ENCODE measurements around the gene KAT2B. TPM values are rescaled to one million over a fixed set of nuclear protein-coding genes. Genes with fewer than 3 reads are reported as not detected.
A peak's percentile ranks its signal among the peaks of the same experiment; 100 is the strongest.

KAT2B gene
- total and polyA plus RNA-seq, 4 donors, result 9.3 to 42.6 (median 17.3) TPM

GRCh38 chr3:20185331-20185678, 145.1 kb downstream of the KAT2B start:
- WGBS, 2 donors, result 3 to 6% methylated on average over 12 of the region's 12 CpGs
- ATAC-seq (ENCODE audit: insufficient read depth, low FRiP score), result no peak
- H3K27ac ChIP-seq (ENCODE audit: low read depth in 1 of 2, low read length in 1 of 2), result no peak overlapping the region

GRCh38 chr3:20185679-20186599, 145.7 kb downstream of the KAT2B start, which contains the start of gene SGO1:
Gene SGO1 (minus strand): TSS chr3:20186206. CDS start chr3:20184027, 2,179 bp downstream.
- DNase-seq, result peak; percentile 98 to 99 (median 99)
- no peaks in the 10 kb centered on the region for H3K27me3 ChIP-seq (ENCODE audit: control insufficient read depth in 3 of 3, insufficient read depth in 3 of 3, low read length in 2 of 3)
- H3K9me3 ChIP-seq (ENCODE audit: control insufficient read depth in 4 of 4, insufficient read depth in 3 of 4, low read length in 3 of 4), result no peaks in the 10 kb centered on the region
- peak within 1 kb of the TSS; percentile 57 for H3K4me3 ChIP-seq
- TF ChIP-seq, protein P1, sequence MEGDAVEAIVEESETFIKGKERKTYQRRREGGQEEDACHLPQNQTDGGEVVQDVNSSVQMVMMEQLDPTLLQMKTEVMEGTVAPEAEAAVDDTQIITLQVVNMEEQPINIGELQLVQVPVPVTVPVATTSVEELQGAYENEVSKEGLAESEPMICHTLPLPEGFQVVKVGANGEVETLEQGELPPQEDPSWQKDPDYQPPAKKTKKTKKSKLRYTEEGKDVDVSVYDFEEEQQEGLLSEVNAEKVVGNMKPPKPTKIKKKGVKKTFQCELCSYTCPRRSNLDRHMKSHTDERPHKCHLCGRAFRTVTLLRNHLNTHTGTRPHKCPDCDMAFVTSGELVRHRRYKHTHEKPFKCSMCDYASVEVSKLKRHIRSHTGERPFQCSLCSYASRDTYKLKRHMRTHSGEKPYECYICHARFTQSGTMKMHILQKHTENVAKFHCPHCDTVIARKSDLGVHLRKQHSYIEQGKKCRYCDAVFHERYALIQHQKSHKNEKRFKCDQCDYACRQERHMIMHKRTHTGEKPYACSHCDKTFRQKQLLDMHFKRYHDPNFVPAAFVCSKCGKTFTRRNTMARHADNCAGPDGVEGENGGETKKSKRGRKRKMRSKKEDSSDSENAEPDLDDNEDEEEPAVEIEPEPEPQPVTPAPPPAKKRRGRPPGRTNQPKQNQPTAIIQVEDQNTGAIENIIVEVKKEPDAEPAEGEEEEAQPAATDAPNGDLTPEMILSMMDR (IDR thresholded peaks at IDR 0.05; ENCODE audit: control extremely low read depth, extremely low read depth), result no peak
- peak within 1 kb of the TSS; percentile 97 to 99 for H3K9ac ChIP-seq (ENCODE audit: insufficient read depth in 1 of 2, low read length in 2 of 2)
- H3K27ac ChIP-seq (ENCODE audit: low read depth in 1 of 2, low read length in 1 of 2), result peak within 1 kb of the TSS; percentile 90 to 98
- H3K36me3 ChIP-seq (ENCODE audit: control insufficient read depth in 4 of 4, insufficient read depth in 4 of 4, low read length in 4 of 4), result no peaks in the 10 kb centered on the region
- 0% methylated on average over 63 to 65 of the region's 65 CpGs for WGBS, 2 donors
- H3K4me1 ChIP-seq (ENCODE audit: control insufficient read depth in 5 of 5, insufficient read depth in 5 of 5, low read length in 5 of 5), result peaks cover 0 to 17% (median 6%) of the 10 kb centered on the region in 5 donors
- ATAC-seq (ENCODE audit: insufficient read depth, low FRiP score), result peak; percentile 98

More at GRCh38 chr3:20185331-20185678, 145.1 kb downstream of the KAT2B start:
- Histone ChIP-seq H3K27me3 (ENCODE audit: control insufficient read depth in 3 of 3, insufficient read depth in 3 of 3, low read length in 2 of 3) (no peaks in the 10 kb centered on the region), H3K4me3 (peak overlapping the region; percentile 57), H3K9me3 (ENCODE audit: control insufficient read depth in 4 of 4, insufficient read depth in 3 of 4, low read length in 3 of 4) (no peaks in the 10 kb centered on the region), H3K4me1 (ENCODE audit: control insufficient read depth in 5 of 5, insufficient read depth in 5 of 5, low read length in 5 of 5) (peaks cover 0 to 17% (median 6%) of the 10 kb centered on the region in 5 donors), H3K9ac (ENCODE audit: insufficient read depth in 1 of 2, low read length in 2 of 2) (peak overlapping the region; percentile 66 to 84), H3K36me3 (ENCODE audit: control insufficient read depth in 4 of 4, insufficient read depth in 4 of 4, low read length in 4 of 4) (no peaks in the 10 kb centered on the region)
- DNase-seq, result peak; percentile 13 to 48 (median 32)
- TF ChIP-seq, protein P1 (IDR thresholded peaks at IDR 0.05; ENCODE audit: control extremely low read depth, extremely low read depth), result no peak

DNA sequence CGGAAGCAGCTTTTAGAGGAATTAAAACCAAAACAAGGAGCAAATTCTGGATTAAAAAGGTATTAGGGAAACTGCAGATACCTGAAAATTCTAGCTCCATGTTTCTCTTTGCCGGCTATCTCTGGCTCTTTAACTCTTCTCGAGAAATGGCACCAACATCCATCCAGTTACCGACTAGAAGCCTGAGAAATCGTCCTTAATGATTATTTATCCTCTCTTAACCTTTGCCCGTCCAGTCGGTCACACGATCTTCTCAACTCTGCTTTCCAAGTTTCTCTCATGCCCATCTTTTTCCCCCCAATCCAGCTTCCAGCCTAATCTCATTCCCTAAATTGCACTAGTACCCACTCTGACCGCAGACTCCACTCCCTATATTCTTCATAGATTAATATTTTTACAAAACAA, 146.4 kb downstream of the KAT2B start:
- 1 to 4% methylated on average over 9 of the region's 9 CpGs for WGBS, 2 donors

More for the DNA sequence above, 146.4 kb downstream of the KAT2B start:
- H3K36me3 ChIP-seq (ENCODE audit: control insufficient read depth in 4 of 4, insufficient read depth in 4 of 4, low read length in 4 of 4), result no peaks in the 10 kb centered on the region
- peak overlapping the region; percentile 90 to 98 for H3K27ac ChIP-seq (ENCODE audit: low read depth in 1 of 2, low read length in 1 of 2)
- peak overlapping the region; percentile 97 to 99 for H3K9ac ChIP-seq (ENCODE audit: insufficient read depth in 1 of 2, low read length in 2 of 2)
- H3K9me3 ChIP-seq (ENCODE audit: control insufficient read depth in 4 of 4, insufficient read depth in 3 of 4, low read length in 3 of 4), result no peaks in the 10 kb centered on the region
- H3K4me3 ChIP-seq, result peak overlapping the region; percentile 51
- ATAC-seq (ENCODE audit: insufficient read depth, low FRiP score), result no peak
- TF ChIP-seq, protein P1 (IDR thresholded peaks at IDR 0.05; ENCODE audit: control extremely low read depth, extremely low read depth), result no peak
- H3K4me1 ChIP-seq (ENCODE audit: control insufficient read depth in 5 of 5, insufficient read depth in 5 of 5, low read length in 5 of 5), result peaks cover 0 to 17% (median 6%) of the 10 kb centered on the region in 5 donors
- peak in 1 of 3 donors; percentile 42 for DNase-seq
- H3K27me3 ChIP-seq (ENCODE audit: control insufficient read depth in 3 of 3, insufficient read depth in 3 of 3, low read length in 2 of 3), result no peaks in the 10 kb centered on the region
